MV-4-11 (cell line): ENCODE data around the gene PHB1.
A peak's percentile ranks its signal among the peaks of the same experiment; 100 is the strongest.
"Not testable (repeated sequence)": the region's sequence is repeated elsewhere in the genome, so short reads cannot be mapped to it uniquely, and the experiment has no call there.

Experiments
- DNase-seq: peaks from one replicate; lab custom pipeline; 2025; lab: John Stamatoyannopoulos, UW

PHB1 gene

GRCh38 chr17:49381033-49381432 is 33.6 kb downstream of the PHB1 start:
- no peak for DNase-seq

- no peak for DNase-seq
Observed at GRCh38 chr17:49379926-49380325, 34.8 kb downstream of the PHB1 start.

GRCh38 chr17:49378311-49378710 is 36.4 kb downstream of the PHB1 start:
- no peak for DNase-seq

GRCh38 chr17:49375544-49375943 is 39.1 kb downstream of the PHB1 start:
- DNase-seq = no peak

- no peak for DNase-seq
Observed at GRCh38 chr17:49373115-49373514, 41.6 kb downstream of the PHB1 start.

GRCh38 chr17:49372425-49372824 is 42.3 kb downstream of the PHB1 start:
- DNase-seq = no peak

- DNase-seq = no peak
Observed at GRCh38 chr17:49370971-49371834, 43.5 kb downstream of the PHB1 start.

- DNase-seq = no peak
Observed at GRCh38 chr17:49369760-49370159, 44.9 kb downstream of the PHB1 start.

- no peak for DNase-seq
Observed at GRCh38 chr17:49369089-49369488, 45.6 kb downstream of the PHB1 start.

GRCh38 chr17:49365667-49366066 is 49.0 kb downstream of the PHB1 start:
- peak; percentile 57 for DNase-seq

- not testable (repeated sequence) for DNase-seq
Observed at GRCh38 chr17:49365126-49365525, 49.6 kb downstream of the PHB1 start.

GRCh38 chr17:49364119-49364518 is 50.6 kb downstream of the PHB1 start:
- no peak for DNase-seq

- DNase-seq = no peak
Observed at GRCh38 chr17:49363251-49363650, 51.4 kb downstream of the PHB1 start.

- DNase-seq = no peak
Observed at GRCh38 chr17:49362723-49363117, 52.0 kb downstream of the PHB1 start.

GRCh38 chr17:49361902-49362722 is 52.6 kb downstream of the PHB1 start, which contains the start of gene ZNF652:
Gene ZNF652 (minus strand): TSS chr17:49362250. CDS start chr17:49317725, 44,525 bp downstream.
- peak; percentile 52 for DNase-seq

- DNase-seq = peak; percentile 58
Observed at GRCh38 chr17:49361129-49361901, 53.4 kb downstream of the PHB1 start.

- DNase-seq = no peak
Observed at GRCh38 chr17:49360796-49361128, 53.9 kb downstream of the PHB1 start.

GRCh38 chr17:49359990-49360795 is 54.5 kb downstream of the PHB1 start:
- DNase-seq = no peak

- peak; percentile 46 for DNase-seq
Observed at GRCh38 chr17:49358641-49359247, 55.9 kb downstream of the PHB1 start.

GRCh38 chr17:49357516-49357915 is 57.2 kb downstream of the PHB1 start:
- DNase-seq = no peak

- DNase-seq = no peak
Observed at GRCh38 chr17:49356320-49356719, 58.4 kb downstream of the PHB1 start.
